GM19328 (cell line): ENCODE data around the gene CA4.
"Not testable (repeated sequence)": the region's sequence is repeated elsewhere in the genome, so short reads cannot be mapped to it uniquely, and the experiment has no call there.

Source experiments
- ATAC-seq: cut with Tn5 transposase; IDR thresholded peaks from one replicate; pipeline ENCODE4 v1.9.1; 2021; ENCODE audit warnings: mild to moderate bottlenecking, moderate library complexity; ENCODE audit not compliant: unreplicated experiment

Gene CA4

GRCh38 chr17:60171753-60172079 is 21.9 kb downstream of the CA4 start:
- ATAC-seq: no peak

GRCh38 chr17:60173304-60173819 is 23.6 kb downstream of the CA4 start:
- no peak for ATAC-seq

GRCh38 chr17:60174035-60174434 is 24.3 kb downstream of the CA4 start:
- ATAC-seq: no peak

GRCh38 chr17:60174767-60175166 is 25.0 kb downstream of the CA4 start:
- not testable (repeated sequence) for ATAC-seq

GRCh38 chr17:60176763-60177162 is 27.0 kb downstream of the CA4 start:
- ATAC-seq: not testable (repeated sequence)

- not testable (repeated sequence) for ATAC-seq
Observed at GRCh38 chr17:60178180-60178579, 28.4 kb downstream of the CA4 start.

GRCh38 chr17:60180380-60180779 is 30.6 kb downstream of the CA4 start:
- ATAC-seq: not testable (repeated sequence)

GRCh38 chr17:60186372-60186771 is 36.6 kb downstream of the CA4 start:
- not testable (repeated sequence) for ATAC-seq

GRCh38 chr17:60186846-60187745 is 37.3 kb downstream of the CA4 start:
- not testable (repeated sequence) for ATAC-seq

- ATAC-seq: no peak
Observed at GRCh38 chr17:60188759-60189158, 39.0 kb downstream of the CA4 start.

GRCh38 chr17:60190032-60190431 is 40.3 kb downstream of the CA4 start:
- not testable (repeated sequence) for ATAC-seq

GRCh38 chr17:60193032-60193431 is 43.3 kb downstream of the CA4 start:
- not testable (repeated sequence) for ATAC-seq

- ATAC-seq: no peak
Observed at GRCh38 chr17:60193482-60193881, 43.7 kb downstream of the CA4 start.

GRCh38 chr17:60194141-60194540 is 44.4 kb downstream of the CA4 start:
- not testable (repeated sequence) for ATAC-seq

GRCh38 chr17:60198630-60199029 is 48.9 kb downstream of the CA4 start:
- ATAC-seq: not testable (repeated sequence)

GRCh38 chr17:60205782-60206181 is 56.0 kb downstream of the CA4 start:
- not testable (repeated sequence) for ATAC-seq

GRCh38 chr17:60208302-60208701 is 58.5 kb downstream of the CA4 start:
- ATAC-seq: not testable (repeated sequence)
